ENCODE data around the gene NF2.

- TF ChIP-seq EP300 (IDR thresholded peaks at IDR 0.05), result no peak
- TF ChIP-seq POLR2A (IDR thresholded peaks at IDR 0.05), result no peak
- TF ChIP-seq POLR2AphosphoS5 (IDR thresholded peaks at IDR 0.05), result no peak
These were observed 103.1 kb downstream of the NF2 start for GRCh38 chr22:29706486-29706885.

All from gastroesophageal sphincter (tissue), 2 donors.